ENCODE results near the gene LIN54.

The LIN54 gene

DNA sequence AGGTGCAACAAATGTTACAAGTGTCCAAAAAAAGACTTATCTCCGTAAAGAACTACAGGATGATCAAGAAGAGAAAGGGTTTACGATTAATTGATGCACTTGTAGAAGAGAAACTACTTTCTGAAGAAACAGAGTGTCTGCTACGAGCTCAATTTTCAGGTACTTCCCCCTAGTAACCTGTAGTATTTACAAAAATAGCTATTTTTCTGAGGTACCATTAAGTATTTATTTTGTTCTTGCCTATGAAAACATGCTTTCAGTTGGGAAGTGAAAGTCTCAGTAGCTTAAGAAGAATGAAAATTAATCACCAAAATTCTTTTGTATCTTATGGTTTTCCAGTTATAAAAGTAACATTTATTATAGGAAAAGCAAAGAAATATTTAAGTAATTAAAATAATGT lies 104.2 kb downstream of the LIN54 start:
- Histone ChIP-seq H3K4me3 (ENCODE audit: low read depth, low read length) (no peak overlapping the region), H3K27ac (no peak overlapping the region), H3K27me3 (replicated peaks) (no peaks in the 10 kb centered on the region), H3K36me3 (replicated peaks) (no peaks in the 10 kb centered on the region)
- DNase-seq, result no peak
- in situ Hi-C loops (cut with HindIII; ENCODE audit: low pct_ligation_motif_present, low sequenced_read_pairs), result no loop called here
- TF ChIP-seq, protein P1, sequence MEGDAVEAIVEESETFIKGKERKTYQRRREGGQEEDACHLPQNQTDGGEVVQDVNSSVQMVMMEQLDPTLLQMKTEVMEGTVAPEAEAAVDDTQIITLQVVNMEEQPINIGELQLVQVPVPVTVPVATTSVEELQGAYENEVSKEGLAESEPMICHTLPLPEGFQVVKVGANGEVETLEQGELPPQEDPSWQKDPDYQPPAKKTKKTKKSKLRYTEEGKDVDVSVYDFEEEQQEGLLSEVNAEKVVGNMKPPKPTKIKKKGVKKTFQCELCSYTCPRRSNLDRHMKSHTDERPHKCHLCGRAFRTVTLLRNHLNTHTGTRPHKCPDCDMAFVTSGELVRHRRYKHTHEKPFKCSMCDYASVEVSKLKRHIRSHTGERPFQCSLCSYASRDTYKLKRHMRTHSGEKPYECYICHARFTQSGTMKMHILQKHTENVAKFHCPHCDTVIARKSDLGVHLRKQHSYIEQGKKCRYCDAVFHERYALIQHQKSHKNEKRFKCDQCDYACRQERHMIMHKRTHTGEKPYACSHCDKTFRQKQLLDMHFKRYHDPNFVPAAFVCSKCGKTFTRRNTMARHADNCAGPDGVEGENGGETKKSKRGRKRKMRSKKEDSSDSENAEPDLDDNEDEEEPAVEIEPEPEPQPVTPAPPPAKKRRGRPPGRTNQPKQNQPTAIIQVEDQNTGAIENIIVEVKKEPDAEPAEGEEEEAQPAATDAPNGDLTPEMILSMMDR (IDR thresholded peaks at IDR 0.05; ENCODE audit: low read depth, low read length, missing control alignments), result no peak

DNA sequence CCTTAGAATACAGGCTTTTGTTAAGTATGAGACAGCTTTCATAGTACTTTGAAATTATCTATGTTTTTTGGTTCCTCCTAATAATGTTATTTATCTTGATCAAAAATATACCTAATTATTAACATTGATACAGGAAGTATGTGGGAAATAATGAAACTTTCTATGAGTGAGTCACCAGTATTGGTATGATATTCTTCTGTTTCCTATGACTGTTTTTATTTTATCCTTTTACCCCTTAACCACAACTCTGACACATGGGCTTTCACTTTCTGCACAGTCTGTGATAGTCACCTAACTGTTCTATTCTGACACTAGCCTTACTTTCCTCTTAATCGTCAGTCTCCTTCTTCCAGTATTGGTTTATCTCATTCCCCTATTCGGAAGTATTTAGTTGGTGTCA lies 105.4 kb downstream of the LIN54 start:
- peak overlapping the region; percentile 59 for H3K27ac ChIP-seq
- H3K4me3 ChIP-seq (ENCODE audit: low read depth, low read length), result no peak overlapping the region
- in situ Hi-C loops (cut with HindIII; ENCODE audit: low pct_ligation_motif_present, low sequenced_read_pairs), result no loop called here
- TF ChIP-seq, protein P1 (IDR thresholded peaks at IDR 0.05; ENCODE audit: low read depth, low read length, missing control alignments), result no peak
- no peaks in the 10 kb centered on the region for H3K36me3 ChIP-seq (replicated peaks)
- H3K27me3 ChIP-seq (replicated peaks), result no peaks in the 10 kb centered on the region
- DNase-seq, result peak; percentile 65

DNA sequence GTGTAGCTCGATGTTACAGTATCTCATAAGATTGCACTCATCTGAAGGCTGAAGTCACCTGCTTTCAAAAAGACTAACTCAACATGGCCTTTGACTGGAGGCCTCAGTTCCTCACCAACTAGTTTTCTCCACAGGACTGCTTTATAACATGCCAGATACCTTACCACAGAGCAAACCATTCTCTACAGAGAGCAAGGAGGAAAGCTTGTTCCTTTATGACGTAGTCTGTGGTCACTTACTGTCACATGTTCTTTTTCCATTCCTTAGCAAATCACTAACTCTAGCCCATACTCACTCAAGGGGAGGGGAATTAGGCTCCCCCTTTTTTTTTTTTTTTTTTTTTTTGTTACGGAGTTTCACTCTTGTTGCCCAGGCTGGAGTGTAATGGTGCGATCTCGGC lies 106.9 kb downstream of the LIN54 start:
- DNase-seq, result no peak
- in situ Hi-C loops (cut with HindIII; ENCODE audit: low pct_ligation_motif_present, low sequenced_read_pairs), result no loop called here
- Histone ChIP-seq H3K4me3 (ENCODE audit: low read depth, low read length) (no peak overlapping the region), H3K27me3 (replicated peaks) (no peaks in the 10 kb centered on the region), H3K27ac (no peak overlapping the region), H3K36me3 (replicated peaks) (no peaks in the 10 kb centered on the region)
- TF ChIP-seq, protein P1 (IDR thresholded peaks at IDR 0.05; ENCODE audit: low read depth, low read length, missing control alignments), result no peak

DNA sequence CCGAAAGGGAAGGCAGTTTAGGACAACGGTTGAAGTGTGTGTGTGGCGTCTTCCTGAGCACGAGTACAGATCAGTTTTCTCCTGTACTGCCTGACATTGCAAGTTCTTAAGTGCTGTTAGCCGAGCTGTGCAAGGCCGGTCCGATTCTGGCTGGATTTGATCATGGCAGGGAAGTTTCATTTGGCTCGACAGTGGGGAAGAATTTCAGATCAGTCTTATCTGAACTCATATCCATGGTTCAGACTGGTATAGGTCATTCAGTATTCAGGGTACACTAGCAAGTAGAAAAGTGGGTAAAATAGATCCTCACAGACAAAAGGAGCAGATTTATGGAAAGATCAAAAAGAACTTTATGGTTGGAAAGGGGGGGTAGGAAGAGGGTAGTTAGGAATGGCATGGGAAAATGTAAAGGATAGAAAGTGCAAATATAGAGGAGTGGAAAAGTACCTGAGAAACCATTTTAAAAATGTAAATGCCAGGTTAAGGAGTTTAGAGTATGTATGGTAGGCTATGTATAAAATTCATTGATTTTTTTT lies 109.4 kb downstream of the LIN54 start:
- TF ChIP-seq, protein P1 (IDR thresholded peaks at IDR 0.05; ENCODE audit: low read depth, low read length, missing control alignments), result no peak
- in situ Hi-C loops (cut with HindIII; ENCODE audit: low pct_ligation_motif_present, low sequenced_read_pairs), result no loop called here
- no peak for DNase-seq
- Histone ChIP-seq H3K27ac (peak overlapping the region; percentile 100), H3K27me3 (replicated peaks) (no peaks in the 10 kb centered on the region), H3K4me3 (ENCODE audit: low read depth, low read length) (peak overlapping the region; percentile 90), H3K36me3 (replicated peaks) (peaks cover 8% of the 10 kb centered on the region)

DNA sequence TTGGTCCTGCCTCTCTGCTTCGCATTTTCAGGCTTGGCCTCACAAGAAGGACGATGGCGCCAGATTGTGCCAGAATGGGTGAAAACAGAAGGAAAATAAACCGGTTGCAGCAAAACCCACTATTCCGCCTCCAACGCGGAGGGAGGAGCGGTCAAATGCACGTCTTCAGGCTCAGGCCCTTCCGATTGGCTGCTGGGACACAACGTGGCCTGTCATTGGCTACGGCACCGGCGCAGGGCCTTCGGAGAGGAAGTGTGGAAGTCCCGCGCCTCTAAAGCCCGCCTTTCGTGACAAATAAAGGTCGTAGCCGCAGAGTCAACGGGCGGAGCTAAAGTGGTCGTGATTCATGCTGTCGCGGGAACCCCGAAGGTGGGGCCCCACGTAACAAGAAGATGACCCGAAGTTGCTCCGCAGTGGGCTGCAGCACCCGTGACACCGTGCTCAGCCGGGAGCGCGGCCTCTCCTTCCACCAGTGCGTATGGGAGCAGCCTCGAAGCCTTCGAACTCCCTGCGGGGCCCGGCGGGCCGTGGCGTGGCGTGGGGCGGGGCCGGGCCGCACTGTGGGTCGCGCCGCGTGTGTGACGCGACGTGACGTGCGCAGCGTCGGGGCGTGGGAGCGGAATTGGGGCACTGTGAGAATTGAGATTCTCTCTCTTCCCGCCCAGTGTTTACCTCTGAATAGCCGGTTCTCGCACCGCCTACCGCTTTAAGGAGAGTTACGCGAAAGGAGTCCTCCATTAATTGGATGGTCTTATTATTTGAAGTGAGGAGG lies 110.0 kb downstream of the LIN54 start, which contains the start of gene THAP9:
Gene THAP9, plus strand, starts transcription at position 325 of the 772 bp plus-strand sequence. Its CDS starts 68 bp downstream, at position 393.
- H3K36me3 ChIP-seq (replicated peaks), result peaks cover 8% of the 10 kb centered on the region
- TF ChIP-seq, protein P1 (IDR thresholded peaks at IDR 0.05; ENCODE audit: low read depth, low read length, missing control alignments), result no peak
- in situ Hi-C loops (cut with HindIII; ENCODE audit: low pct_ligation_motif_present, low sequenced_read_pairs), result no loop called here
- H3K27ac ChIP-seq, result peak within 1 kb of the TSS; percentile 100
- H3K4me3 ChIP-seq (ENCODE audit: low read depth, low read length), result peak within 1 kb of the TSS; percentile 90
- DNase-seq, result peak; percentile 100
- no peaks in the 10 kb centered on the region for H3K27me3 ChIP-seq (replicated peaks)

Data from brain microvascular endothelial cell (primary cell).